OCI-LY7 (cell line): ENCODE results near the gene CCDC85A. TPM values are rescaled to one million over a fixed set of nuclear protein-coding genes. Genes with fewer than 3 reads are reported as not detected.

Source experiments
- BruUV-seq: library from RNA; stranded (reverse); fragments of 400-500 nt; replicated peaks from 2 replicates; lab custom pipeline; 2021; lab: Mats Ljungman, UMichigan
- CTCF ChIA-PET: fragments of 300-600 bp; sonication (Branson Sonifier 250); formaldehyde crosslinking; loops from one replicate; lab custom pipeline; 2022; ENCODE audit warnings: antibody characterized with exemption; ENCODE audit not compliant: unreplicated experiment; lab: Charles Lee
- POLR2A ChIA-PET: fragments of 300-600 bp; sonication (Branson Sonifier 250); formaldehyde crosslinking; loops from one replicate; lab custom pipeline; 2022; ENCODE audit warnings: antibody characterized with exemption; lab: Charles Lee
- DNase-seq: peaks from one replicate; pipeline ENCODE4 v3.0.0-alpha.2; 2015; ENCODE audit warnings: low spot score
- H2AFZ ChIP-seq: fragments of 200-600 bp; sonication (generic), shearing (Covaris generic); 2 replicates; pipeline ENCODE4 v1.6.1; 2014; ENCODE audit warnings: mild to moderate bottlenecking, antibody characterized with exemption, low read length, moderate library complexity
- H3K27ac ChIP-seq: fragments of 200-600 bp; sonication (generic); 2 replicates; pipeline ENCODE4 v1.5.1; 2014; ENCODE audit warnings: mixed run types, low read depth, mild to moderate bottlenecking, moderate library complexity, low read length, inconsistent platforms; ENCODE audit not compliant: poor library complexity, severe bottlenecking
- H3K36me3 ChIP-seq: fragments of 200-600 bp; sonication (generic); 2 replicates; pipeline ENCODE4 v1.6.1; 2014; ENCODE audit warnings: mild to moderate bottlenecking, antibody characterized with exemption, low read length, moderate library complexity, mixed read lengths; ENCODE audit not compliant: insufficient read depth
- H3K4me1 ChIP-seq: fragments of 200-600 bp; sonication (generic); 2 replicates; pipeline ENCODE4 v1.5.1; 2014; ENCODE audit warnings: mild to moderate bottlenecking, low read length; ENCODE audit not compliant: insufficient read depth, poor library complexity, severe bottlenecking
- H3K4me2 ChIP-seq: fragments of 200-600 bp; sonication (generic); 2 replicates; pipeline ENCODE4 v1.6.1; 2014; ENCODE audit warnings: mild to moderate bottlenecking, low read length
- H3K4me3 ChIP-seq: fragments of 200-600 bp; sonication (generic); 2 replicates; pipeline ENCODE4 v1.5.1; 2014; ENCODE audit warnings: mild to moderate bottlenecking, low read depth, low read length; ENCODE audit not compliant: poor library complexity, severe bottlenecking
- H3K79me2 ChIP-seq: fragments of 200-600 bp; sonication (generic); 2 replicates; pipeline ENCODE4 v1.6.1; 2016; ENCODE audit warnings: low read depth, mild to moderate bottlenecking, low read length, moderate library complexity, mixed read lengths; ENCODE audit not compliant: insufficient read depth
- H3K9me2 ChIP-seq: fragments of 200-600 bp; sonication (generic); 2 replicates; pipeline ENCODE4 v1.6.1; 2016; ENCODE audit warnings: mild to moderate bottlenecking, low read length, mixed read lengths; ENCODE audit not compliant: insufficient read depth
- H3K9me3 ChIP-seq: fragments of 200-600 bp; sonication (generic); 2 replicates; pipeline ENCODE4 v1.6.1; 2014; ENCODE audit warnings: mild to moderate bottlenecking, mixed run types, low read length, mixed read lengths
- H4K20me1 ChIP-seq: fragments of 200-600 bp; sonication (generic); 2 replicates; pipeline ENCODE4 v1.6.1; 2014; ENCODE audit warnings: mild to moderate bottlenecking, antibody characterized with exemption, low read length, moderate library complexity, mixed read lengths; ENCODE audit not compliant: insufficient read depth
- CTCF ChIP-seq: fragments of 200-600 bp; sonication (generic); conservative IDR thresholded peaks from 2 replicates; pipeline ENCODE4 v1.5.1; 2014; ENCODE audit warnings: mild to moderate bottlenecking, antibody characterized with exemption, low read length, moderate library complexity, mixed read lengths
- EZH2phosphoT487 ChIP-seq: fragments of 200-600 bp; sonication (generic); IDR thresholded peaks from 2 replicates; pipeline ENCODE4 v1.6.1; 2018; ENCODE audit warnings: low read depth, borderline replicate concordance, mild to moderate bottlenecking, mixed run types, antibody characterized with exemption, low read length, moderate library complexity, mixed read lengths
- intact Hi-C: fragments of 100-400 bp; cut with micrococcal nuclease; formaldehyde crosslinking; loops from one replicate; pipeline ENCODE4 v1.10.0; 2022; ENCODE audit not compliant: unreplicated experiment
- total RNA-seq, 2 experiments: library from RNA; depleted of rRNA in 1 of 2; stranded (reverse); fragments of >200 nt in 1 of 2; shearing (Covaris generic) in 1 of 2; gene quantifications; 2 replicates each; pipeline ENCODE4 v1.2.3, GENCODE V29; 2014 to 2022

CCDC85A gene
- total RNA-seq, 2 experiments from 2014 or later, result not detected

- Histone ChIP-seq H4K20me1 (no peaks in the 10 kb centered on the region), H3K27ac (no peak overlapping the region), H3K9me2 (no peaks in the 10 kb centered on the region), H3K79me2 (no peaks in the 10 kb centered on the region), H3K36me3 (no peaks in the 10 kb centered on the region), H3K4me2 (no peak overlapping the region), H3K4me1 (no peaks in the 10 kb centered on the region), H2AFZ (no peak overlapping the region), H3K9me3 (no peaks in the 10 kb centered on the region), H3K4me3 (no peak overlapping the region)
- intact Hi-C loops, result loop anchor here (5.0 kb wide), 2 partner anchors 565 to 1335 kb away; no protein-coding TSS in a partner anchor
- DNase-seq, result no peak
- ChIA-PET CTCF (no interaction called here), POLR2A (no interaction called here)
- no peak for TF ChIP-seq EZH2phosphoT487
- no peak for TF ChIP-seq CTCF
- BruUV-seq, result no TSS peak
Measured at GRCh38 chr2:56182420-56182819, 1.4 kb upstream of the CCDC85A start.

GRCh38 chr2:56184500-56185011, 766 bp downstream of the CCDC85A start:
- Histone ChIP-seq H4K20me1 (no peaks in the 10 kb centered on the region), H3K9me2 (no peaks in the 10 kb centered on the region), H3K27ac (no peak overlapping the region), H3K36me3 (no peaks in the 10 kb centered on the region), H3K4me2 (no peak overlapping the region), H3K4me1 (no peaks in the 10 kb centered on the region), H3K4me3 (no peak overlapping the region), H3K79me2 (no peaks in the 10 kb centered on the region), H3K9me3 (no peaks in the 10 kb centered on the region), H2AFZ (no peak overlapping the region)
- no TSS peak for BruUV-seq
- ChIA-PET CTCF (no interaction called here), POLR2A (no interaction called here)
- no peak for DNase-seq
- TF ChIP-seq CTCF, result no peak
- no peak for TF ChIP-seq EZH2phosphoT487
- intact Hi-C loops, result loop anchor here (5.0 kb wide), 2 partner anchors 563 to 1333 kb away; no protein-coding TSS in a partner anchor

- Histone ChIP-seq H3K4me1 (no peaks in the 10 kb centered on the region), H3K36me3 (no peaks in the 10 kb centered on the region), H3K9me3 (no peaks in the 10 kb centered on the region), H3K4me3 (no peak overlapping the region), H4K20me1 (no peaks in the 10 kb centered on the region), H2AFZ (no peak overlapping the region), H3K9me2 (no peaks in the 10 kb centered on the region), H3K4me2 (no peak overlapping the region), H3K27ac (no peak overlapping the region), H3K79me2 (no peaks in the 10 kb centered on the region)
- CTCF ChIA-PET, result no interaction called here
- intact Hi-C loops, result no loop called here
- BruUV-seq, result no TSS peak
- POLR2A ChIA-PET, result no interaction called here
- TF ChIP-seq CTCF, result no peak
- TF ChIP-seq EZH2phosphoT487, result no peak
- no peak for DNase-seq
Measured at GRCh38 chr2:56185101-56185581, 1.4 kb downstream of the CCDC85A start.
